Measurements from ENCODE around the gene BMAL2. TPM values are rescaled to one million over a fixed set of nuclear protein-coding genes. Genes with fewer than 3 reads are reported as not detected.

BMAL2 gene
- total RNA-seq, 1 donor from 2014 or later, result 6.9 TPM

DNA sequence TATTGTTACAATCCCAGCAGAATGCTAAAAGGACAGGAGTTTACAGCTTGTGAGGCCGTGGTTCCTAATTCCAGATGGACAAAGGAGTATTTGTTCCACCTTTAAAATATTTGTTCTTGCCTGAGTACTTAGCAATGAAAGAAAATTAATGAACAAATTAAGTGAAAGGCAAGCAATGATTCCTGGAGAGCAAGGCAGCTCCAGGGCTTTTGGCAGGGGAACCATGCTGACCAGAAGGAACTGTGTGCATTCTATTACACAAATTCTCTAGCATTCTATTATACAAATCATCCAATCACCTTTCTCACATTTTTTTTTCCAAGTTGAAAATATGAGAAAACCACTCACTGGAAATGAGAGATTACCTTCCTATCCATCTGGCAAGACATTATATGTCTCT, 1.8 kb upstream of the BMAL2 start:
- TF ChIP-seq, protein P1, sequence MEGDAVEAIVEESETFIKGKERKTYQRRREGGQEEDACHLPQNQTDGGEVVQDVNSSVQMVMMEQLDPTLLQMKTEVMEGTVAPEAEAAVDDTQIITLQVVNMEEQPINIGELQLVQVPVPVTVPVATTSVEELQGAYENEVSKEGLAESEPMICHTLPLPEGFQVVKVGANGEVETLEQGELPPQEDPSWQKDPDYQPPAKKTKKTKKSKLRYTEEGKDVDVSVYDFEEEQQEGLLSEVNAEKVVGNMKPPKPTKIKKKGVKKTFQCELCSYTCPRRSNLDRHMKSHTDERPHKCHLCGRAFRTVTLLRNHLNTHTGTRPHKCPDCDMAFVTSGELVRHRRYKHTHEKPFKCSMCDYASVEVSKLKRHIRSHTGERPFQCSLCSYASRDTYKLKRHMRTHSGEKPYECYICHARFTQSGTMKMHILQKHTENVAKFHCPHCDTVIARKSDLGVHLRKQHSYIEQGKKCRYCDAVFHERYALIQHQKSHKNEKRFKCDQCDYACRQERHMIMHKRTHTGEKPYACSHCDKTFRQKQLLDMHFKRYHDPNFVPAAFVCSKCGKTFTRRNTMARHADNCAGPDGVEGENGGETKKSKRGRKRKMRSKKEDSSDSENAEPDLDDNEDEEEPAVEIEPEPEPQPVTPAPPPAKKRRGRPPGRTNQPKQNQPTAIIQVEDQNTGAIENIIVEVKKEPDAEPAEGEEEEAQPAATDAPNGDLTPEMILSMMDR (IDR thresholded peaks at IDR 0.05), result no peak
- no peak for DNase-seq
- H3K27me3 ChIP-seq, result peaks cover 12% of the 10 kb centered on the region
- no peaks in the 10 kb centered on the region for H3K9me3 ChIP-seq
- intact Hi-C loops (cut with DNase I), result no loop called here
- H3K27ac ChIP-seq, result no peak overlapping the region
- peaks cover 16% of the 10 kb centered on the region for H3K4me1 ChIP-seq
- ATAC-seq, result no peak
- no peak overlapping the region for H3K4me3 ChIP-seq
- H3K36me3 ChIP-seq, result no peaks in the 10 kb centered on the region

DNA sequence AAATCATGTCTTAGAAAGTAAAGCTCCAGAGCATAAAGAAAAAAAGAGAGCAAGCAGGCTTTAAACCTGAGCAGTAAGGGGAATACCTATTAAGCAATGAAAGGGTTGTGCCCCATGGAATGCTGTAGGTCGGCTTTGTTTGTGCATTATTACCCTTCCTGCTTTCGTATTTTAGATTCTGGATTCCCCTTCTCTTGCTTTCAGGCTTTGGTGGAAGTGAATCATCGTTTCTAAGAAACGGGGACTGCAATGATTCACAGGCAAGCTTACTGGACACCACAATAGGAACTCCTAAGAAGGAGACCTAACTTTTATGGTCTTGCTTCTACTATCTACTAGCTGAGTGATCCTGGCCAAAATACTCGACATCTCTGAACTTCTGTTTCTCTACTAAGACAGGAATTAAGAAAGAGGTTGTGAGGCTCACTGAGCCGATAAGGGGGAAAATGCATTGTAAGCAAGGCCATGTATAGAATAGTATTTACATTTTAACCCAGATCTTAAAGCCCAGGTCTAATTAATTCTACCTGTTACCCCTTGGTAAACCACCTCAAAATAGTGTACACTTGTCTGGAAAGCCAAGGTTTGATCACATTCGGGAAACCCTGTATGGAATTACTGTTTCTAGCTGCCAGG, 1.2 kb upstream of the BMAL2 start:
- H3K9me3 ChIP-seq, result no peaks in the 10 kb centered on the region
- peak; percentile 53 for ATAC-seq
- H3K4me3 ChIP-seq, result no peak overlapping the region
- no peaks in the 10 kb centered on the region for H3K36me3 ChIP-seq
- TF ChIP-seq, protein P1 (IDR thresholded peaks at IDR 0.05), result no peak
- DNase-seq, result no peak
- peaks cover 12% of the 10 kb centered on the region for H3K27me3 ChIP-seq
- H3K27ac ChIP-seq, result no peak overlapping the region
- intact Hi-C loops (cut with DNase I), result no loop called here
- peaks cover 16% of the 10 kb centered on the region for H3K4me1 ChIP-seq

DNA sequence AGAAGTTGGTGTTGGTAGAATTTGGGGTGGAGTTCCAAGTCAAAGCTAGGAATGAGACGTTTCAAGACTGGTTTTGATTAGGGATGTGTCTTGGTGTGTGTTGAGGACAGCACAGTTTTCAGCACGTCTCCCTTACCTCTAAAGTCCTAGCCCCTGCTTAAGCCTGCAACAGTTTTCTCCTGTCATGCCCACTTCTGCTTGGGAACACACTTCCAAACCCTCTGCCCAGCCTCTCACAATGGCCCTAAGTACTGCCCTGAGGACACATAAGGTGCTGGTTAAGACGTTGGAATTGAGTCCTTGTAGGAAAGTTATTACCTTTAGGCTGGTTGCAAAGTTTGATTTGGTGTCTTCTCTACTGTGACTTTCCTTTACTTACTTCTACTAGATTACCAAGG, 710 bp upstream of the BMAL2 start:
- Histone ChIP-seq H3K27ac (no peak overlapping the region), H3K27me3 (peaks cover 12% of the 10 kb centered on the region), H3K4me3 (no peak overlapping the region), H3K9me3 (no peaks in the 10 kb centered on the region), H3K4me1 (peaks cover 16% of the 10 kb centered on the region), H3K36me3 (no peaks in the 10 kb centered on the region)
- intact Hi-C loops (cut with DNase I), result no loop called here
- TF ChIP-seq, protein P1 (IDR thresholded peaks at IDR 0.05), result no peak
- ATAC-seq, result no peak
- no peak for DNase-seq

DNA sequence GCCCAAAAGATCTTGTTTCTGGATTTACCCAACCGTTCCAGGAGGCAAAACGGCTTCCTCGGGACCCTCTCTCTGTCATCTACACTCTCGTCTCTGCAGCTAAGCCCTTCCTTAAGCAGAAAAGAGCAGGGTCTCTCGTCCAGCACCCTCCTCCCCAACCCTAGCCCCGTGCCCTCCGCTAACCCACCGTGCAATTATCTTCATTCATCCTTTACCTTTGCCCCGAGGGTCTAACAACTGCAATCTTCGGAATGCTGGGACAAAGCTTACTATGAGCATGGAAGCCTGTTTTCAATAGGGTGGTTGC, 276 bp upstream of the BMAL2 start:
- ATAC-seq (no peak), DNase-seq (no peak)
- H3K4me1 ChIP-seq, result peaks cover 16% of the 10 kb centered on the region
- intact Hi-C loops (cut with DNase I), result no loop called here
- no peaks in the 10 kb centered on the region for H3K36me3 ChIP-seq
- no peaks in the 10 kb centered on the region for H3K9me3 ChIP-seq
- H3K27me3 ChIP-seq, result peaks cover 12% of the 10 kb centered on the region
- H3K27ac ChIP-seq, result no peak overlapping the region
- peak overlapping the region; percentile 71 for H3K4me3 ChIP-seq
- TF ChIP-seq, protein P1 (IDR thresholded peaks at IDR 0.05), result no peak

DNA sequence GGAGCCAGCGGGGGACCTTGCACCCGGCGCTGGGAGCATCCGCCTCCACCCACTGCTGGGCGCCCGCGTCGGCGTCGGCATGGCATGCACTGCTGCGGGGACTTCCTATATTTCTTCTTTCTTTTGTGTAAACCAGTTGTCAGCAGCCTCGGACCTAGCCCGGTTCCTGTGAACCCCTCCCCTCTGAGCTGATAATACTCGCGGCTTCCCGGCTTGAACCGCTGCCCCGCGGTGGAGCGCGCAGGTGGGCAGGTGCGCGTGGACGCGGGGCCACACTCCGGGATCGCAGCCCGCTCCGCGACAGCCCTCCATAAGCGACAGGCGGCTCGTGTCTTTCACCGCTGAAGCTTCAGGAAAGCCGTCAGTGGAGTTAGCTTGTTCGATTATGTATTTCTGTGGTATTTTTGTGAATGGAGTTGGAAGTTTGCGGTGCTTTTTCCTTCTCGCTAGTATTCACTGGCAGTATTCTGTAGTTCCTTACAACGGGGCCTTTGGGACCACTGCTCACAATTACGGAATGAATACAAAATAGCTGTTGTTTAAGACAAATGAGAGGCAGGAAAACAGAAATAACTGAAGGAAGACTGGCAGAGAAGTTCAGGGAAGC, 870 bp downstream of the BMAL2 start:
- Histone ChIP-seq H3K4me3 (peak overlapping the region; percentile 71), H3K36me3 (no peaks in the 10 kb centered on the region), H3K27me3 (peaks cover 12% of the 10 kb centered on the region), H3K9me3 (no peaks in the 10 kb centered on the region), H3K27ac (no peak overlapping the region), H3K4me1 (peaks cover 16% of the 10 kb centered on the region)
- intact Hi-C loops (cut with DNase I), result no loop called here
- ATAC-seq, result peak; percentile 74
- DNase-seq, result peak; percentile 77
- TF ChIP-seq, protein P1 (IDR thresholded peaks at IDR 0.05), result no peak
